HG03442 (cell line): ENCODE measurements around the gene CFAP57.

Experiments
- ATAC-seq: cut with Tn5 transposase; IDR thresholded peaks from one replicate; pipeline ENCODE4 v1.9.1; 2021; ENCODE audit warnings: mild to moderate bottlenecking, moderate library complexity; ENCODE audit not compliant: unreplicated experiment

Gene CFAP57

GRCh38 chr1:43221797-43222196 is 49.7 kb downstream of the CFAP57 start:
- ATAC-seq: no peak

GRCh38 chr1:43222879-43223278 is 50.7 kb downstream of the CFAP57 start:
- ATAC-seq: no peak

- no peak for ATAC-seq
These were observed 53.0 kb downstream of the CFAP57 start for GRCh38 chr1:43225168-43225567.

GRCh38 chr1:43227143-43227764 is 55.1 kb downstream of the CFAP57 start:
- ATAC-seq: no peak

- no peak for ATAC-seq
These were observed 58.0 kb downstream of the CFAP57 start for GRCh38 chr1:43229826-43230780.

- no peak for ATAC-seq
These were observed 59.9 kb downstream of the CFAP57 start for GRCh38 chr1:43232074-43232473.

- ATAC-seq: no peak
These were observed 60.4 kb downstream of the CFAP57 start for GRCh38 chr1:43232482-43232881.

- no peak for ATAC-seq
These were observed 61.5 kb downstream of the CFAP57 start for GRCh38 chr1:43233631-43234030.

GRCh38 chr1:43234267-43234666 is 62.1 kb downstream of the CFAP57 start:
- no peak for ATAC-seq

GRCh38 chr1:43235040-43235439 is 62.9 kb downstream of the CFAP57 start:
- no peak for ATAC-seq

GRCh38 chr1:43235451-43236121 is 63.5 kb downstream of the CFAP57 start:
- no peak for ATAC-seq

- no peak for ATAC-seq
These were observed 65.0 kb downstream of the CFAP57 start for GRCh38 chr1:43237121-43237520.

GRCh38 chr1:43238085-43238484 is 66.0 kb downstream of the CFAP57 start:
- ATAC-seq: no peak

GRCh38 chr1:43238991-43239469 is 66.9 kb downstream of the CFAP57 start:
- no peak for ATAC-seq

GRCh38 chr1:43239484-43239883 is 67.4 kb downstream of the CFAP57 start:
- peak; percentile 64 for ATAC-seq

GRCh38 chr1:43241413-43241836 is 69.3 kb downstream of the CFAP57 start:
- no peak for ATAC-seq

- no peak for ATAC-seq
These were observed 71.2 kb downstream of the CFAP57 start for GRCh38 chr1:43243299-43243698.

GRCh38 chr1:43246466-43247213 is 74.5 kb downstream of the CFAP57 start:
- no peak for ATAC-seq

GRCh38 chr1:43247256-43247921 is 75.3 kb downstream of the CFAP57 start:
- no peak for ATAC-seq

GRCh38 chr1:43250351-43250761 is 78.2 kb downstream of the CFAP57 start:
- ATAC-seq: no peak
